Mucosa of descending colon (tissue), 3 donors: ENCODE measurements around the gene RELT. TPM values are rescaled to one million over a fixed set of nuclear protein-coding genes. Genes with fewer than 3 reads are reported as not detected.

Experiments used
- ATAC-seq: fragments of 200-7000 bp; cut with Tn5 transposase; one replicate; pipeline ENCODE4 v1.9.1; 2020; ENCODE audit warnings: mild to moderate bottlenecking, moderate library complexity
- DNase-seq, 3 donors: peaks; one replicate each; pipeline ENCODE4 v3.0.0-alpha.2; 2020
- H3K36me3 ChIP-seq: fragments of 200-600 bp; one replicate; pipeline ENCODE4 v1.8.0; 2021; ENCODE audit warnings: low read depth, mild to moderate bottlenecking
- H3K4me1 ChIP-seq: fragments of 200-600 bp; one replicate; pipeline ENCODE4 v1.8.0; 2021; ENCODE audit warnings: low read depth, mild to moderate bottlenecking
- H3K4me3 ChIP-seq: fragments of 200-600 bp; one replicate; pipeline ENCODE4 v1.8.0; 2021; ENCODE audit warnings: mild to moderate bottlenecking
- H3K9me3 ChIP-seq: fragments of 200-600 bp; one replicate; pipeline ENCODE4 v1.8.0; 2021; ENCODE audit warnings: mild to moderate bottlenecking
- intact Hi-C, 2 donors: fragments of 100-400 bp; cut with DNase I in 1 of 2; cut with micrococcal nuclease in 1 of 2; formaldehyde crosslinking; loops; one replicate each; pipeline versions ENCODE4 v1.11.0 to v1.11.1; 2022; cut with DNase I, micrococcal nuclease
- total RNA-seq, 3 donors: library from RNA; stranded (reverse); fragmentation: NEBNext Ultra II Directional in 2 of 3; extraction: Animal tissue kit (Norgen Biotek cat#: 25700) in 2 of 3; gene quantifications; one replicate each; pipeline versions ENCODE4 v1.2.1 to v1.2.4, GENCODE V29; 2021 to 2023
- TF ChIP-seq, protein P1 (sequence below): fragments of 200-600 bp; IDR thresholded peaks from one replicate; pipeline ENCODE4 v1.8.0; 2022; ENCODE audit warnings: antibody characterized with exemption, mild to moderate bottlenecking
- donor health status: DM: no; HTN: no; CAD: no; lungs with moderate emphysema.
- donor health status: DM: no; HTN: no; CAD: no.
- donor health status: DM: no; HTN: yes; CAD: no.

The RELT gene
- total RNA-seq, 3 donors from 2014 or later, result 2.3 to 4.7 (median 4.4) TPM

DNA sequence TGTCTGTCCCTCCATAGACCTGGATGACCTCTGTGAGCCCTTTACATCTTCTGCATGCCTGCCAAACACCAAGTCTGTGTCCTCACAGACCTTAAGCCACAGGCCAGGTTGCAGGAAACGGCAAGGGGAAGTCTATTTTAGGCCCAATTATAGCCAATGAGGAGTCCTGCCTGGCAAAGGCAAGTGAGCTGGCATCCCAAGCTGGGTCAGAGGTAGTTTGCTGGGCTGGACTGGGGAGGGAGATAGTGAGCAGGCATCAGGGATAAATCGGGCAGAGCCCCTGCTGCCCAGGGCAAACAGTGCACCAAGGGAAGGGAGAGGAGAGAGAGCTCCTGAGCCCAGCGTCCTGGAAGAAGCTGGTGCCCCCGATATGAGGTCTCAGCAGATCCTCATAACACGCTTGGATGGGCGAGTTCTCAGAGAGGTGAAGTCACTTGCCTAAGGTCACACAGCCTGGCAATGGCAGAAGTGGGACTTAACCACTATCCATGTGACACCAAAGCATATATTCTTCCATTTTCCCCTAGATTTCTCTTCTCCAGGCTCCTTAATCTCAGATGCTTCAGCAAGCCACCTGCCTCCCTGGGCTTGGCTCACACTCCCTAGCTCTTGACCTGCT, 3.7 kb upstream of the RELT start:
- TF ChIP-seq, protein P1, sequence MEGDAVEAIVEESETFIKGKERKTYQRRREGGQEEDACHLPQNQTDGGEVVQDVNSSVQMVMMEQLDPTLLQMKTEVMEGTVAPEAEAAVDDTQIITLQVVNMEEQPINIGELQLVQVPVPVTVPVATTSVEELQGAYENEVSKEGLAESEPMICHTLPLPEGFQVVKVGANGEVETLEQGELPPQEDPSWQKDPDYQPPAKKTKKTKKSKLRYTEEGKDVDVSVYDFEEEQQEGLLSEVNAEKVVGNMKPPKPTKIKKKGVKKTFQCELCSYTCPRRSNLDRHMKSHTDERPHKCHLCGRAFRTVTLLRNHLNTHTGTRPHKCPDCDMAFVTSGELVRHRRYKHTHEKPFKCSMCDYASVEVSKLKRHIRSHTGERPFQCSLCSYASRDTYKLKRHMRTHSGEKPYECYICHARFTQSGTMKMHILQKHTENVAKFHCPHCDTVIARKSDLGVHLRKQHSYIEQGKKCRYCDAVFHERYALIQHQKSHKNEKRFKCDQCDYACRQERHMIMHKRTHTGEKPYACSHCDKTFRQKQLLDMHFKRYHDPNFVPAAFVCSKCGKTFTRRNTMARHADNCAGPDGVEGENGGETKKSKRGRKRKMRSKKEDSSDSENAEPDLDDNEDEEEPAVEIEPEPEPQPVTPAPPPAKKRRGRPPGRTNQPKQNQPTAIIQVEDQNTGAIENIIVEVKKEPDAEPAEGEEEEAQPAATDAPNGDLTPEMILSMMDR, result no peak
- DNase-seq (no peak), ATAC-seq (no peak)
- intact Hi-C loops, result no loop called here
- no peaks in the 10 kb centered on the region for H3K4me1 ChIP-seq
- H3K4me3 ChIP-seq, result no peak overlapping the region
- no peaks in the 10 kb centered on the region for H3K9me3 ChIP-seq
- H3K36me3 ChIP-seq, result no peaks in the 10 kb centered on the region

DNA sequence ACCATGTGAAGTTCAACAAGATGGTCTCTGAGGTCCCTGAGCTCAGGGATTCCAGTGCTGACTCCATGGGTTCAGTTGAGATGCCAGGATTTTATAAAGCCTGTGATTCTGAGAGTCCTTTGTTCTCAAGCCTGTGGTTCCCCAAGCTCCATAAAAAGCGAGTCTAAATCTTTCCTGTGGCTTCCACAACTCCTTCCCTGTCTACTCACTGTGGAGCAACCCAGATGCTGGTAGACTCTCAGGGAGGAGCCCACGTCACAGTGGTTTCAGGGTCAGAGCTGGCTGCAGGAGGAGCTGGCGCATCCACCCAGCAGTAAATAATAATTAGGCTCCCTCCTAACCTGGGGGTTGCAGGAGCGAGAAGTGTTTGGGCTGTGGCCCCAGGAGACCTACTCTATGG, 2.0 kb upstream of the RELT start:
- TF ChIP-seq, protein P1, result no peak
- no peaks in the 10 kb centered on the region for H3K36me3 ChIP-seq
- no peaks in the 10 kb centered on the region for H3K4me1 ChIP-seq
- DNase-seq (no peak), ATAC-seq (no peak)
- intact Hi-C loops, result no loop called here
- H3K9me3 ChIP-seq, result no peaks in the 10 kb centered on the region
- H3K4me3 ChIP-seq, result no peak overlapping the region

DNA sequence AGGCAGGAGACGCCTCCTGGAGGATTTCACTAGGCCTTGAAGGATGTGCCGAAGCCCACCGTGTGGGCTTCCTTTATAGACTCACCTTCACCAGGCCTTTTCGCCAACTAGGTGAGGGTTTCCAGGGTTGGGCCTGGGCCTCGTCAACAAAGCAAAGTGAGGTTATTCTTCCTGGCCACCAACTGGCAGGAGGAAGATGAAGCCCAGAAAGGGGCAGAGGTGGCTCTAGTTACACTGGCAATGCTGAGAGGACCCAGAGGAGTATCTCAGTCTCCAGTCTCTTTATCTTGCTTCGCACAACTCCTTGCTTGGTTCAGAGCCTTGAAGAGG, 404 bp upstream of the RELT start:
- no peak for DNase-seq
- Histone ChIP-seq H3K36me3 (no peaks in the 10 kb centered on the region), H3K4me1 (no peaks in the 10 kb centered on the region), H3K9me3 (no peaks in the 10 kb centered on the region), H3K4me3 (no peak overlapping the region)
- TF ChIP-seq, protein P1, result no peak
- intact Hi-C loops, result no loop called here
- no peak for ATAC-seq

DNA sequence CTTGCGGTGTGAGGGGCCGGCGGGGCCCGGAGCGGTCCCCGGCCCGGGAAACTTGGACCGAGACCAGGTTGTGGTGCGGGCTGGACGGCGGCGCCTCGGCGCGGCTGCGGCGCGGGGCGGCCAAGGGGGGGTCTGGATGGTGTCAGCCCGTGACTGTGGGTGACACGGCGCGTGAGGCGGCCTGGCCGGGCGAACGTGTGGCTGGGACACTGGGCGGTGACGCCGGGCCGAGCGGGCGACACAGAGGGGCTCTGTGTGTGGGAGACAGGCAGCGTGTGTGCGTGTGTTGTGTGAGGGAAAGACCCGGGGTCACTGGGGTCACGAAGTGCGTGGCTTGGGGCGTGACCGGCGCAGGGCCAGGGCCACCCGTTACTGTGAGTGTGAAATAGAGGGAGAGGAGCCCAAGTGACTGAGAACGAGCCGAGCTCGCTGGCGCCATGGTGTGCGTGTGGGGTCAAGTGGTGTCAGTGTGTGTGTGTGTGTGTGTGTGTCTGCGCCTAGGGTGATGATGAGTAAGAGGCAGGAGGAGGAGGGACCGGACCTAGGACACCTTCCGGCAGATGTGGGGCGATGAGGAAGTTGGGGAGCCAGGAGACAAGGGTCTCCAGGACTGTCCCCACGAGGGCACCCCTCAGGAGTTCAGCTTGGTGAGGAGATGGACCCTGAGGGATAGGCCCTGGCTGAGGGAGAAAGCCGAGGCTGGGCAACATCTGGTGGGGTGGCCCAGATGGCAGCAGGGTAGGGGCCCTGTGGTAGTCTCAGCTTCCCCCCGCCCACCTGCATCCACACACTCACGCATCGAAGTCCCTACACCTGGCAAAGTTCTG, 817 bp downstream of the RELT start:
- Histone ChIP-seq H3K36me3 (no peaks in the 10 kb centered on the region), H3K9me3 (no peaks in the 10 kb centered on the region), H3K4me3 (peak overlapping the region; percentile 61), H3K4me1 (no peaks in the 10 kb centered on the region)
- TF ChIP-seq, protein P1, result no peak
- DNase-seq (peak; percentile 64 to 81 (median 75)), ATAC-seq (peak; percentile 52)
- intact Hi-C loops, result no loop called here

DNA sequence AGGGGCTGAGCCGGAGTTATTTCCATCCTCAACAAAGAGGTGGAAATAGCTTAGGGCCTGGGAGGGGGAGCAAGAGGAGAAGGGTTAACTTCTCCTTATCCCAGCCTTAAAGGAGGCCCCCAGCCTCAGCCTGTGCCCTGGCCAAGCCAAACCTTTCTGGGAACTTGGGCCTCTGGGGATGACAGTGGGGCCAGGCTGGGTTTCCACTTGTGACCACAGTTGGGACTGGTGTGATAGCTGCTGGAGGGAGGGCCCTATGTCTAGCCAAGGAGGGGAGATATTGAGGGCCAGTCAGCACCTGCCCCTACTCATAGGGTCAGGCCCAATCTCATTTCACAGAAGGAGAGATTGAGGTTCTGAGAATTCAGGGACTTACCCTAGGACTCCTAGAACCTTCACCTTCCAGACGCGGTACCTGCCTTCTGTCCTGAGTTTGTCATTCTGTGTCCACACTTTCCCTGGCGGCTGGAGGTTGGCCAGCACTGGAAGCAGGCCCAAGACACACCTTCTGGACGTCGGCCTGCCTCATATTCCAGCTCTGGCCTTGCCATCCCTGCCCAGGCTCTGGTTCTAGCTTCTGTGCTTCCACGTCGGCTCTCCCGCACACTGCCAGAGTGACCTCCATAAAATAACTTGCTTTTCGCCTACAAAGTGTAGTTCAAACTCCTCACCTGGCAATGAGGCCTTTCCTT, 3.1 kb downstream of the RELT start:
- no peaks in the 10 kb centered on the region for H3K36me3 ChIP-seq
- no peaks in the 10 kb centered on the region for H3K9me3 ChIP-seq
- TF ChIP-seq, protein P1, result no peak
- no peak overlapping the region for H3K4me3 ChIP-seq
- peak in 2 of 3 donors; percentile 54 to 57 for DNase-seq
- peaks cover 11% of the 10 kb centered on the region for H3K4me1 ChIP-seq
- intact Hi-C loops, result no loop called here
- no peak for ATAC-seq
